A549 (cell line): ENCODE data around the gene PACS1.

Experiments used
- BHLHE40 ChIP-seq: IDR thresholded peaks from 2 replicates; pipeline ENCODE4 v1.6.1; 2012; ENCODE audit warnings: low read depth, low read length, inconsistent platforms
- ELK1 ChIP-seq: fragments of 150-350 bp; IDR thresholded peaks from 2 replicates; pipeline ENCODE4 v1.6.1; 2014; ENCODE audit warnings: low read depth, mild to moderate bottlenecking, low read length
- EP300 ChIP-seq, 2 experiments: fragments of >200 bp; sonication (Bioruptor Twin); formaldehyde crosslinking; IDR thresholded peaks; 2 replicates in 1 of 2; 3 replicates in 1 of 2; pipeline ENCODE4 v1.6.1; 2016 to 2017
- HOXA7 ChIP-seq: fragments of 250-450 bp; sonication (Bioruptor Pico); IDR thresholded peaks from 2 replicates; pipeline ENCODE4 v1.5.0; 2020; ENCODE audit warnings: mild to moderate bottlenecking, moderate library complexity
- KDM1A ChIP-seq: fragments of 200-600 bp; sonication (generic); IDR thresholded peaks from 2 replicates; pipeline ENCODE4 v1.6.1; 2016; ENCODE audit warnings: low read depth, mild to moderate bottlenecking
- MYC ChIP-seq: IDR thresholded peaks from 2 replicates; pipeline ENCODE4 v1.6.1; 2012; ENCODE audit warnings: mild to moderate bottlenecking, inconsistent platforms, low read length, improper control_type of control experiment, borderline replicate concordance
- POLR2A ChIP-seq: IDR thresholded peaks from 2 replicates; pipeline ENCODE4 v1.6.1; 2012; ENCODE audit warnings: mild to moderate bottlenecking, low read length
- POLR2AphosphoS2 ChIP-seq: conservative IDR thresholded peaks from 2 replicates; pipeline ENCODE4 v1.6.1; 2012; ENCODE audit warnings: low read length, improper control_type of control experiment, inconsistent platforms
- RAD21 ChIP-seq, 2 experiments: fragments of >200 bp in 1 of 2; sonication (Bioruptor Twin) in 1 of 2; formaldehyde crosslinking in 1 of 2; IDR thresholded peaks in 1 of 2; conservative IDR thresholded peaks in 1 of 2; 2 replicates in 1 of 2; 3 replicates in 1 of 2; pipeline ENCODE4 v1.6.1; 2012 to 2018; ENCODE audit warnings: inconsistent platforms in 1 of 2
- TF ChIP-seq, protein P1 (sequence below): fragments of >200 bp; sonication (Bioruptor Twin); formaldehyde crosslinking; IDR thresholded peaks from 3 replicates; pipeline ENCODE4 v1.5.1; 2016

DNA sequence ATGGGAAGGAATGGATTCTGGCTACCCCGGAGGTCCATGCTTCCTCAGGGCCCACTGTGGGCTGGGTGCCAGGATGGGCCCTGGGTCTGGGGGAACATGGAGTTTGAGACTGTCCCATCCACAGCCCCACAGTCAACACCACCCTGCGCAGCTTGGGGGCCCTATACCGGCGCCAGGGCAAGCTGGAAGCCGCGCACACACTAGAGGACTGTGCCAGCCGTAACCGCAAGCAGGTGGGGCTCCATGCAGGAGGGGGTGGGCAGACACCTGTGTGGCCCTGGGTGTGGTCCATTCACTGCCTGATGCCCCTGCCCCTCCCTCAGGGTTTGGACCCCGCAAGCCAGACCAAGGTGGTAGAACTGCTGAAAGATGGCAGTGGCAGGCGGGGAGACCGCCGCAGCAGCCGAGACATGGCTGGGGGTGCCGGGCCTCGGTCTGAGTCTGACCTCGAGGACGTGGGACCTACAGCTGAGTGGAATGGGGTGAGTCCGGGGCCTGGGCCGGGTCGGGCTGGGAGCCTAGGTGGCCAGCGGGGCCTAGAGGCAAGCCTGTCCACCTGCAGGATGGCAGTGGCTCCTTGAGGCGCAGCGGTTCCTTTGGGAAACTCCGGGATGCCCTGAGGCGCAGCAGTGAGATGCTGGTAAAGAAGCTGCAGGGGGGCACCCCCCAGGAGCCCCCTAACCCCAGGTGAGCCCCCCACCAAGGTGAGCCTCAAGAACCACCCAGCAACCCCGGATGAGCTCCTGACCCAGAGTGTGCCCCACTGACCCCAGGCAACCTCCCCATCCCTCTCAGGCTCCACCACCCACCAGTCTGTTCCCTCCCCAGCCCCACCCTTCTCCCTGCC, 195.7 kb downstream of the PACS1 start:
- TF ChIP-seq, protein P1, sequence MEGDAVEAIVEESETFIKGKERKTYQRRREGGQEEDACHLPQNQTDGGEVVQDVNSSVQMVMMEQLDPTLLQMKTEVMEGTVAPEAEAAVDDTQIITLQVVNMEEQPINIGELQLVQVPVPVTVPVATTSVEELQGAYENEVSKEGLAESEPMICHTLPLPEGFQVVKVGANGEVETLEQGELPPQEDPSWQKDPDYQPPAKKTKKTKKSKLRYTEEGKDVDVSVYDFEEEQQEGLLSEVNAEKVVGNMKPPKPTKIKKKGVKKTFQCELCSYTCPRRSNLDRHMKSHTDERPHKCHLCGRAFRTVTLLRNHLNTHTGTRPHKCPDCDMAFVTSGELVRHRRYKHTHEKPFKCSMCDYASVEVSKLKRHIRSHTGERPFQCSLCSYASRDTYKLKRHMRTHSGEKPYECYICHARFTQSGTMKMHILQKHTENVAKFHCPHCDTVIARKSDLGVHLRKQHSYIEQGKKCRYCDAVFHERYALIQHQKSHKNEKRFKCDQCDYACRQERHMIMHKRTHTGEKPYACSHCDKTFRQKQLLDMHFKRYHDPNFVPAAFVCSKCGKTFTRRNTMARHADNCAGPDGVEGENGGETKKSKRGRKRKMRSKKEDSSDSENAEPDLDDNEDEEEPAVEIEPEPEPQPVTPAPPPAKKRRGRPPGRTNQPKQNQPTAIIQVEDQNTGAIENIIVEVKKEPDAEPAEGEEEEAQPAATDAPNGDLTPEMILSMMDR = no peak
- TF ChIP-seq BHLHE40 = no peak
- no peak for TF ChIP-seq MYC
- TF ChIP-seq POLR2AphosphoS2 = no peak
- TF ChIP-seq POLR2A = no peak
- TF ChIP-seq ELK1 = no peak
- TF ChIP-seq KDM1A = no peak
- TF ChIP-seq EP300 (IDR thresholded peaks at IDR 0.05) = no peak
- TF ChIP-seq HOXA7 (CRISPR knock-in tag) = no peak
- no peak for TF ChIP-seq RAD21 (conservative IDR thresholded peaks at IDR 0.05 in 1 of 2, IDR thresholded peaks at IDR 0.05 in 1 of 2)
